Panc1 (cell line): ENCODE measurements around the gene SMTNL2. TPM values are rescaled to one million over a fixed set of nuclear protein-coding genes. Genes with fewer than 3 reads are reported as not detected.

ENCODE experiments used
- ATAC-seq: fragments of 200-7000 bp; cut with Tn5 transposase; 2 replicates; pipeline ENCODE4 v1.9.1; 2020; ENCODE audit warnings: mild to moderate bottlenecking, moderate library complexity
- BruUV-seq: library from RNA; stranded (reverse); fragments of 400-500 nt; replicated peaks from 2 replicates; lab custom pipeline; 2021; lab: Mats Ljungman, UMichigan
- CTCF ChIA-PET: fragments of 300-600 bp; sonication (Branson Sonifier 250); formaldehyde crosslinking; loops from one replicate; lab custom pipeline; 2022; ENCODE audit warnings: antibody characterized with exemption; lab: Charles Lee
- POLR2A ChIA-PET: fragments of 300-600 bp; sonication (Branson Sonifier 250); formaldehyde crosslinking; loops from one replicate; lab custom pipeline; 2022; ENCODE audit warnings: antibody characterized with exemption; lab: Charles Lee
- DNase-seq: peaks from one replicate; pipeline ENCODE4 v3.0.0-alpha.2; 2010; ENCODE audit warnings: low read depth, low spot score
- H3K27ac ChIP-seq: 2 replicates; pipeline ENCODE4 v1.5.1; 2011; ENCODE audit warnings: mild to moderate bottlenecking, low read length, inconsistent platforms
- H3K27me3 ChIP-seq: fragments of 200-500 bp; sonication (Bioruptor generic); 2 replicates; pipeline ENCODE4 v1.6.0; 2014; ENCODE audit warnings: low read length, inconsistent platforms; ENCODE audit not compliant: control insufficient read depth, insufficient read depth
- H3K36me3 ChIP-seq: fragments of 200-500 bp; sonication (Bioruptor generic); 2 replicates; pipeline ENCODE4 v1.5.1; 2014; ENCODE audit warnings: inconsistent platforms, mild to moderate bottlenecking, low read length, moderate library complexity; ENCODE audit not compliant: control insufficient read depth, insufficient read depth
- H3K4me1 ChIP-seq: 2 replicates; pipeline ENCODE4 v1.5.1; 2011; ENCODE audit warnings: inconsistent platforms, mild to moderate bottlenecking, low read length, moderate library complexity; ENCODE audit not compliant: control insufficient read depth, insufficient read depth
- H3K4me3 ChIP-seq, 2 experiments: 2 replicates each; pipeline ENCODE4 v1.5.1; 2011 to 2012; ENCODE audit warnings: low read depth in 2 of 2, low read length in 2 of 2, mild to moderate bottlenecking in 2 of 2, inconsistent platforms in 1 of 2, moderate library complexity in 1 of 2
- H3K9me3 ChIP-seq: fragments of 200-500 bp; sonication (Bioruptor generic); 2 replicates; pipeline ENCODE4 v1.5.1; 2014; ENCODE audit warnings: low read depth, mild to moderate bottlenecking, inconsistent platforms, low read length, moderate library complexity; ENCODE audit not compliant: control insufficient read depth, insufficient read depth
- POLR2AphosphoS5 ChIP-seq: IDR thresholded peaks from 2 replicates; pipeline ENCODE4 v1.6.1; 2012; ENCODE audit warnings: mild to moderate bottlenecking, low read depth, low read length, moderate library complexity
- SIN3A ChIP-seq: IDR thresholded peaks from 2 replicates; pipeline ENCODE4 v1.6.1; 2012; ENCODE audit warnings: low read depth, mild to moderate bottlenecking, low read length, moderate library complexity, borderline replicate concordance; ENCODE audit not compliant: insufficient read depth
- TCF7L2 ChIP-seq: IDR thresholded peaks from 2 replicates; pipeline ENCODE4 v1.6.1; 2011; ENCODE audit warnings: mild to moderate bottlenecking, low read depth, low read length, inconsistent platforms
- in situ Hi-C: cut with HindIII; loops from 2 replicates; pipeline ENCODE4 v1.10.0; 2016; ENCODE audit warnings: low sequenced_read_pairs, low pct_unique_long_range_greater_than_20kb
- intact Hi-C: fragments of 100-400 bp; cut with micrococcal nuclease; formaldehyde crosslinking; loops from one replicate; pipeline ENCODE4 v1.10.0; 2022; ENCODE audit not compliant: unreplicated experiment
- total RNA-seq: library from RNA; stranded (reverse); gene quantifications from one replicate; pipeline ENCODE4 v1.2.1, GENCODE V29; 2021; ENCODE audit not compliant: unreplicated experiment
- TF ChIP-seq, protein P1 (sequence below), 2 experiments: IDR thresholded peaks; 2 replicates each; pipeline ENCODE4 v1.6.1; 2011 to 2012; ENCODE audit warnings: low read depth in 2 of 2, control low read depth in 1 of 2, low read length in 1 of 2, mild to moderate bottlenecking in 1 of 2, moderate library complexity in 1 of 2; ENCODE audit not compliant: insufficient read depth in 1 of 2
- TF ChIP-seq, protein P2 (sequence below): fragments of 450-650 bp; IDR thresholded peaks from 2 replicates; pipeline ENCODE4 v1.5.1; 2017; ENCODE audit warnings: mild to moderate bottlenecking

Gene SMTNL2
- total RNA-seq, 1 experiment from 2014 or later: not detected

DNA sequence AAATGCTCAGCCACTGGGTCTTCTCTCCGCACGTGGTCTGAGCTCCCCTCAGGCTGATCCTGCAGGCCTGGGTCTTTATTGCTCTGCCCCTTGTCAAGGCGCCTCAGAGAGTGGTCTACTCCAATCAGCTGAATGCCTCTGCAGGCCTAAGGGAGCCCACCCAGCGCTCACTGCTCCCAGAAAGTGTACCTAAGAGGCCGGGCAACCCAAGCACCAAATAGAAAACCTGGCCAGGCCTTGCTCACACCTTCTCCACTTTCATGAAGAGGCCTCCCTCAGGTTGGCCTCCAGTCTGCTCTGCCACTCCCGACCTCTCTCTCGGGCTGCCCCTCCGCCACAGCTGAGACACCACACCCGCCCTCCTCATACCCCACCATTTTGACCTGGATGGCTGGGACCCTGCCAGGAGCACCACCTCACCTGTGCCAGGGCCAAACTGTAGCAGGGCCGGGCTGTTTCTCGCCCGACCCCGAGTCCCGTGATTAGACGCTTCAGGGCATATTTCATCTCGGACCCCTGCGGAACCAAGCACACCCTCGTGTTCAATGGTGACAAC lies 29.8 kb upstream of the SMTNL2 start:
- H3K27ac ChIP-seq: peak overlapping the region; percentile 94
- H3K4me3 ChIP-seq: peak overlapping the region; percentile 84 to 95
- in situ Hi-C loops: no loop called here
- ATAC-seq (no peak), DNase-seq (no peak)
- H3K27me3 ChIP-seq: no peaks in the 10 kb centered on the region
- peaks cover 2% of the 10 kb centered on the region for H3K36me3 ChIP-seq
- intact Hi-C loops: no loop called here
- no TSS peak for BruUV-seq
- CTCF ChIA-PET: no interaction called here
- no peak for TF ChIP-seq SIN3A
- TF ChIP-seq TCF7L2: no peak
- TF ChIP-seq, protein P1, sequence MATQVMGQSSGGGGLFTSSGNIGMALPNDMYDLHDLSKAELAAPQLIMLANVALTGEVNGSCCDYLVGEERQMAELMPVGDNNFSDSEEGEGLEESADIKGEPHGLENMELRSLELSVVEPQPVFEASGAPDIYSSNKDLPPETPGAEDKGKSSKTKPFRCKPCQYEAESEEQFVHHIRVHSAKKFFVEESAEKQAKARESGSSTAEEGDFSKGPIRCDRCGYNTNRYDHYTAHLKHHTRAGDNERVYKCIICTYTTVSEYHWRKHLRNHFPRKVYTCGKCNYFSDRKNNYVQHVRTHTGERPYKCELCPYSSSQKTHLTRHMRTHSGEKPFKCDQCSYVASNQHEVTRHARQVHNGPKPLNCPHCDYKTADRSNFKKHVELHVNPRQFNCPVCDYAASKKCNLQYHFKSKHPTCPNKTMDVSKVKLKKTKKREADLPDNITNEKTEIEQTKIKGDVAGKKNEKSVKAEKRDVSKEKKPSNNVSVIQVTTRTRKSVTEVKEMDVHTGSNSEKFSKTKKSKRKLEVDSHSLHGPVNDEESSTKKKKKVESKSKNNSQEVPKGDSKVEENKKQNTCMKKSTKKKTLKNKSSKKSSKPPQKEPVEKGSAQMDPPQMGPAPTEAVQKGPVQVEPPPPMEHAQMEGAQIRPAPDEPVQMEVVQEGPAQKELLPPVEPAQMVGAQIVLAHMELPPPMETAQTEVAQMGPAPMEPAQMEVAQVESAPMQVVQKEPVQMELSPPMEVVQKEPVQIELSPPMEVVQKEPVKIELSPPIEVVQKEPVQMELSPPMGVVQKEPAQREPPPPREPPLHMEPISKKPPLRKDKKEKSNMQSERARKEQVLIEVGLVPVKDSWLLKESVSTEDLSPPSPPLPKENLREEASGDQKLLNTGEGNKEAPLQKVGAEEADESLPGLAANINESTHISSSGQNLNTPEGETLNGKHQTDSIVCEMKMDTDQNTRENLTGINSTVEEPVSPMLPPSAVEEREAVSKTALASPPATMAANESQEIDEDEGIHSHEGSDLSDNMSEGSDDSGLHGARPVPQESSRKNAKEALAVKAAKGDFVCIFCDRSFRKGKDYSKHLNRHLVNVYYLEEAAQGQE (IDR thresholded peaks at IDR 0.05; ENCODE audit: insufficient read depth in 1 of 2, low read depth in 2 of 2, low read length in 1 of 2): no peak
- TF ChIP-seq, protein P2, sequence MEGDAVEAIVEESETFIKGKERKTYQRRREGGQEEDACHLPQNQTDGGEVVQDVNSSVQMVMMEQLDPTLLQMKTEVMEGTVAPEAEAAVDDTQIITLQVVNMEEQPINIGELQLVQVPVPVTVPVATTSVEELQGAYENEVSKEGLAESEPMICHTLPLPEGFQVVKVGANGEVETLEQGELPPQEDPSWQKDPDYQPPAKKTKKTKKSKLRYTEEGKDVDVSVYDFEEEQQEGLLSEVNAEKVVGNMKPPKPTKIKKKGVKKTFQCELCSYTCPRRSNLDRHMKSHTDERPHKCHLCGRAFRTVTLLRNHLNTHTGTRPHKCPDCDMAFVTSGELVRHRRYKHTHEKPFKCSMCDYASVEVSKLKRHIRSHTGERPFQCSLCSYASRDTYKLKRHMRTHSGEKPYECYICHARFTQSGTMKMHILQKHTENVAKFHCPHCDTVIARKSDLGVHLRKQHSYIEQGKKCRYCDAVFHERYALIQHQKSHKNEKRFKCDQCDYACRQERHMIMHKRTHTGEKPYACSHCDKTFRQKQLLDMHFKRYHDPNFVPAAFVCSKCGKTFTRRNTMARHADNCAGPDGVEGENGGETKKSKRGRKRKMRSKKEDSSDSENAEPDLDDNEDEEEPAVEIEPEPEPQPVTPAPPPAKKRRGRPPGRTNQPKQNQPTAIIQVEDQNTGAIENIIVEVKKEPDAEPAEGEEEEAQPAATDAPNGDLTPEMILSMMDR: no peak
- no peak for TF ChIP-seq POLR2AphosphoS5
- H3K4me1 ChIP-seq: peaks cover 15% of the 10 kb centered on the region
- no peaks in the 10 kb centered on the region for H3K9me3 ChIP-seq
- POLR2A ChIA-PET: no interaction called here

DNA sequence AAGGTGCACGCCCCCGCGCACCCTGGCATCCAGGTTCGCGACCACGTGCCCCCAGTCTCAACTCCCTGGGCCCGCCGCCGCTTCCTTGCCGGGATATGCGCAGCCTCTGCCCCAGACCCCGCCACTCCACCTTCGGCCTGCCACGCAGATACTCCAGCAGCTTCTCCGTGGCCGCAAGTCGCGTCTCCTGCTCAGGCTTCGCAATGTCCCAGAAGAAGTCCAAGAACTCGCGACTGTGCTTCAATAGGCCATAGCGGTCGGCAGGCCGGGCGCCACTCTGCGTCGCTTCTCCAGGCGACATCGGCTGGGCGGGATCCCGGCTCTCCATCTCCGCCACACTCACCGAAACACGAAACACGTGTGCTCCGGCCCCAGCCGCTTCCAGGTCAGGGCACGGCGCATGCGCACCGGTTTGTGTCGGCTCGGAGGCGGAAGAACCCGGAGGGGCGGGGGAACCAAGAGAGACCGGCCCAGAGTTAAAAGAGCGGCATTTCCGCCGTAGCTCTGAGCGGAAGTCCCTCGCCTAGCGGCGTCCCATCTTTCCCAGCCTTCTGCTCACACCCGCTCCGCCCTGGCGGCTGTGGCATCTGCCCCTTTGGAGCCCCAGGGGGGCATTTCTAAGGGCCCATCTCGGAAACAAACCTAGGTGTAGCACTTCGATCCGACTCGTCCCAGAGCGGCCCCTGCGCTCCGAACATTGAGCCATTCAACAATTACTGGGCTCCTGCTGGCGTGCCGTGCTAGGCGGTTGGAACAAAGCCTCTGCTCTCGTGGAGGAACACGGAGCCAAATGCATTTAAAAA lies 29.1 kb upstream of the SMTNL2 start, which contains the start of gene MYBBP1A:
Gene MYBBP1A (minus strand): TSS at position 388 of the 803 bp plus-strand sequence. CDS start 60 bp downstream, at position 328.
- Histone ChIP-seq H3K36me3 (peaks cover 2% of the 10 kb centered on the region), H3K27ac (peak within 1 kb of the TSS; percentile 94), H3K9me3 (no peaks in the 10 kb centered on the region), H3K27me3 (no peaks in the 10 kb centered on the region), H3K4me3 (peak within 1 kb of the TSS; percentile 84 to 95), H3K4me1 (peaks cover 15% of the 10 kb centered on the region)
- peak; percentile 74 for TF ChIP-seq TCF7L2
- TF ChIP-seq SIN3A: peak; percentile 83; the same call in 1 of the 2 replicates
- peak; percentile 87 for TF ChIP-seq POLR2AphosphoS5
- TF ChIP-seq, protein P2: no peak
- TF ChIP-seq, protein P1 (IDR thresholded peaks at IDR 0.05; ENCODE audit: insufficient read depth in 1 of 2, low read depth in 2 of 2, low read length in 1 of 2): no peak
- intact Hi-C loops: no loop called here
- BruUV-seq: TSS peak; percentile 82
- ChIA-PET POLR2A (no interaction called here), CTCF (interaction anchor here (0.5 kb wide), 1 partner anchor 71 kb away, joined by 4 read pairs; no protein-coding TSS in a partner anchor)
- in situ Hi-C loops: no loop called here
- ATAC-seq (peak; percentile 95), DNase-seq (peak; percentile 78)
